GM10266 (cell line): ENCODE measurements around the gene SEPHS1.

Experiments
- DNase-seq: peaks from one replicate; pipeline ENCODE4 v3.0.0; 2012; ENCODE audit errors: extremely low spot score
- CTCF ChIP-seq: IDR thresholded peaks from 2 replicates; pipeline ENCODE4 v1.5.1; 2012; ENCODE audit warnings: mild to moderate bottlenecking, low read depth; ENCODE audit not compliant: control insufficient read depth, insufficient read depth; ENCODE audit errors: missing control alignments

SEPHS1 gene

GRCh38 chr10:13348216-13349017, at the start of gene SEPHS1:
TSS of gene SEPHS1 (minus strand) at chr10:13348293. CDS start at chr10:13344950, 3,343 bp downstream.
- DNase-seq = peak; percentile 94
- peak; percentile 27 for TF ChIP-seq CTCF

- no peak for TF ChIP-seq CTCF
- DNase-seq = no peak
These were observed 49.0 kb upstream of the SEPHS1 start for GRCh38 chr10:13397052-13397451.

GRCh38 chr10:13396369-13396768, 48.3 kb upstream of the SEPHS1 start:
- DNase-seq = no peak
- no peak for TF ChIP-seq CTCF

GRCh38 chr10:13395540-13395939, 47.4 kb upstream of the SEPHS1 start:
- DNase-seq = no peak
- TF ChIP-seq CTCF = no peak

GRCh38 chr10:13393640-13394039, 45.5 kb upstream of the SEPHS1 start:
- no peak for DNase-seq
- no peak for TF ChIP-seq CTCF

- TF ChIP-seq CTCF = no peak
- DNase-seq = no peak
These were observed 44.6 kb upstream of the SEPHS1 start for GRCh38 chr10:13392701-13393100.
